ENCODE results near the gene CASP14.
"Not testable (repeated sequence)": the region's sequence is repeated elsewhere in the genome, so short reads cannot be mapped to it uniquely, and the experiment has no call there.

CASP14 gene, protein sequence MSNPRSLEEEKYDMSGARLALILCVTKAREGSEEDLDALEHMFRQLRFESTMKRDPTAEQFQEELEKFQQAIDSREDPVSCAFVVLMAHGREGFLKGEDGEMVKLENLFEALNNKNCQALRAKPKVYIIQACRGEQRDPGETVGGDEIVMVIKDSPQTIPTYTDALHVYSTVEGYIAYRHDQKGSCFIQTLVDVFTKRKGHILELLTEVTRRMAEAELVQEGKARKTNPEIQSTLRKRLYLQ

DNA sequence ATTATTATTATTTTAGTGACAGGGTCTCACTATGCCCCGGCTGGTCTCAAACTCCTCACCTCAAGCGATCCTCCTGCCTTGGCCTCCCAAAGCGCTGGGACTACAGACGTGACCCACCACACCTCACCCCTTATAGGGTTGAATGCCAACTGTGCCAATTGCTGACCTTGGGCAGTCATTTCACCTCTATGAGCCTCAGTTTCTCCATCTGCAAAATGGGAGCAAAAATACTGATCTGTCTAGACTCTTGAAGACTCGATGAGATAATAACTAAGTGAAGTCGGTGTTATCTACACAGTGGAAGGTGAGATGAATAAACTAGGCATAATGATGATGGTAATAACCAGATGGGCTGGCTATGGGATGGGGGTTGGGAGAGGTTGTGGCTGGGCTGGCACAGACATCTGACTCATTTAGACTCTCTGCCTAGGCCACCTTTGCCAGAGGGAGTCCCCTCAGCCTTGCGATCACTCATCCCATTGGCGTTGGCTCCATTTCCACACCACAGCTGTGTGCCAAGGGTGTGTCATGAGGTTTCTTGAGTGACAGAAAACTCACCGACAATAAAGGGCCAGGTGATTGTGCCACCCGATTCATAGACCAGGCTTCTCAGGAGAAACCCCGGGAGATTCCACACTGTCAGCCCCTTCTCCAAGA lies at the start of gene CASP14:
TSS of gene CASP14 (plus strand) at position 596 of the 657 bp plus-strand sequence. CDS start 2,772 bp downstream, outside the sequence.
- no peak for DNase-seq

DNA sequence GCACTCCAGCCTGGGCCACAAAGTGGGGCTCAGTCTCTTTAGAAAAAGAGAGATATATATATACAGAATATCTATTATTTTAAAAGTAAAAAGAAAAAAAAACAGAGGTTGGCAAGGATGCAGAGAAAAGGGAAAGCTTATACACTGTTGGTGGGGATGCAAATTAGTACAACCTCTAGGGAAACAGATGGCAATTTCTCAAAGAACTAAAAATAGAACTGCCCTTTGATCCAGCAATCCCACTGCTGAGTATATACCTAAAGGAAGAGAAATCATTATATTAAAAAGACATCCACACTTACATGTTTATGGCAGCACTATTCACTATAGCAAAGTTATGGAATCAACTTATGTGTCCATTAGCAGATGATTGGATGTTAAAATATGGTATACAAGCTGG lies 41.0 kb upstream of the CASP14 start:
- DNase-seq: no peak

DNA sequence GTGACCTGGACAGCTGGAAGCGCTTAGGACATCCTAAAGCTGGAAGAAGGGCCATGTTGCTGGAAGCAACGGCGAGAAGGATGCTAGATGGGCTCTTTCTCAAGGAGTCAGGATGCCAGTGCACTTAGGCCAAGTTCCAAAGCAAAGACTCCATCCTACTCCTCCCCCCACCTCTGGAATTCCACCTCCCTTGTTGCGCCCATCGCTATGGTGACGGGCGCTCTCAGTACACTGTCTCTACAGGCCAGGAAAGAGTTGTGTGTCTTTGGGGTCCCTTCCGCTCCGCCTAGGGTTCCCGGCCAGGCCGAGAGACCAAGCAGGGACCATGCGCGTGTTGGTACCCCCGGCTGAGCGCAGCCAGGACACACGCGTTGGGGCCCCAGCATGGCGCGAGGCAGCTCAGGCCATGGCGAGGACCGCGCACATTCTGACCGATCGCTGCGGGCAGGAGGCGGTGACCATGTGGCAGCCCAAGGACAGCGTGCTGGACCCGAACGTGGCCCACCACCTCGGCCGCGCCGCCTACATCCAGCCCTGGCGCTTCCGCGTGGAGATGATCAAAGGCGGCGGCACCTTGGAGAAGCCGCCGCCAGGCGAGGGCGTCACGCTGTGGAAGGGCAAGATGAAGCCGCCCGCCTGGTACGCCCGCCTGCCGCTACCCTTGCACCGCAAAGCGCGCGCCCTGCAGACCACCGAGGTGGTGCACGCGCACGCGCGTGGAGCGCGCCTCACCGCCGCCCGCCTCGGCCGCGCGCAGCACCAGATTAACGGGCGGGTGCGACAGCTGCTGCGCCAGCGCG lies 38.6 kb upstream of the CASP14 start:
- no peak for DNase-seq

DNA sequence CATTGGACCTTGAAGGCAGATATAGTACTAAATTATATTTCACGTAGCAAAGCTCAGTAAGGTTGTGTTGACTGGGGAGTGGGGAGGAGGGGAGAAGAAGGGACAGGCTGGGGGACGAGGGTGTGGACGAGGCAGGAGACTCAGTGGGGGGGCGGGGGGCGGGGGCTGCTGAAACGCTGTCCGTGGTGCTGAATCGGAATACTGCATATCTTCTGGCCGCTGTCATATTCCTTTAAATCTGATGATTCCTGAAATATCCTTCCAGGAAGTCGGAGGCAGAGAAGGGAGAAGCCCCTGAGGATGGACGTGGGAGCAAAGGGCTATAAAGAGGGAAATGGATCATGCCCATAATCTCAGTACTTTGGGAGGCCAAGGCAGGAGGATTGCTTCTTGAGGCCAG lies 34.7 kb upstream of the CASP14 start:
- DNase-seq: no peak

DNA sequence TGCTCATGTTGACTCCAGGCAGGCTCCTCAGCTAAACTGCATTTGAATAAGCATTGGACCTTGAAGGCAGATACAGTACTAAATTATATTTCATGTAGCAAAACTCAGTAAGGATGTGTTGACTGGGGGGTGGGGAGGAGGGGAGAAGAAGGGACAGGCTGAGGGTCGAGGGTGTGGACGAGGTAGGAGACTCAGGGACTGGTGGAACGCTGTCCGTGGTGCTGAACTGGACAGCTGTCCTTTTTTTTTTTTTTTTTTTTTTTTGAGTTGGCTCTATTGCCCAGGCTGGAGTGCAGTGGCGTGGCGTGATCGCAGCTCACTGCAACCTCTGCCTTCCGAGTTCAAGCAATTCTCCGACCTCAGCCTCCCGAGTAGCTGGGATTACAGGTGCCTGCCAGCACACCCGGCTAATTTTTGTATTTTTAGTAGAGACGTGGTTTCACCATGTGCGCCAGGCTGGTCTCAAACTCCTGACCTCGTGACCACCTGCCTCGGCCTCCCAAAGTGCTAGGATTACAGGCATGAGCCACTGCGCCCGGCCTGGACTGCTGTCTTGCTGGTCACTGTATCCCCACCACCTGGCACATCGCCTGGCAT lies 33.2 kb upstream of the CASP14 start:
- DNase-seq: no peak

DNA sequence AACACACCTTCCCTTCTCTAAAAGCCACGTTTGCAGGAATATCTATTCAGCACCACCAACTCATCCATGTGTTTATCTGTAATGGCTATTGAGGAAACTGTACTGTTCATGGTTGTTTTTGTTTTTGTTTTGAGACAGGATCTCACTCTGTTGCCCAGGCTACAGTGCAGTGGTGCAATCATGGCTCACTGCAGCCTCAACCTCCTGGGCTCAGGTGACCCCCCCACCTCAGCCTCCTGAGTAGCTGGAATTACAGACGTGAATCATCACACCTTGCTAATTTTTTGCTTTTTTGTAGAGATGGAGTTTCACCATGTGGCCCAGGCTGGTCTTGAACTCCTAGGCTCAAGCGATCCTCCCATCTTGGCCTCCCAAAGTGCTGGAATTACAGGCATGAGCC lies 30.4 kb upstream of the CASP14 start:
- not testable (repeated sequence) for DNase-seq

DNA sequence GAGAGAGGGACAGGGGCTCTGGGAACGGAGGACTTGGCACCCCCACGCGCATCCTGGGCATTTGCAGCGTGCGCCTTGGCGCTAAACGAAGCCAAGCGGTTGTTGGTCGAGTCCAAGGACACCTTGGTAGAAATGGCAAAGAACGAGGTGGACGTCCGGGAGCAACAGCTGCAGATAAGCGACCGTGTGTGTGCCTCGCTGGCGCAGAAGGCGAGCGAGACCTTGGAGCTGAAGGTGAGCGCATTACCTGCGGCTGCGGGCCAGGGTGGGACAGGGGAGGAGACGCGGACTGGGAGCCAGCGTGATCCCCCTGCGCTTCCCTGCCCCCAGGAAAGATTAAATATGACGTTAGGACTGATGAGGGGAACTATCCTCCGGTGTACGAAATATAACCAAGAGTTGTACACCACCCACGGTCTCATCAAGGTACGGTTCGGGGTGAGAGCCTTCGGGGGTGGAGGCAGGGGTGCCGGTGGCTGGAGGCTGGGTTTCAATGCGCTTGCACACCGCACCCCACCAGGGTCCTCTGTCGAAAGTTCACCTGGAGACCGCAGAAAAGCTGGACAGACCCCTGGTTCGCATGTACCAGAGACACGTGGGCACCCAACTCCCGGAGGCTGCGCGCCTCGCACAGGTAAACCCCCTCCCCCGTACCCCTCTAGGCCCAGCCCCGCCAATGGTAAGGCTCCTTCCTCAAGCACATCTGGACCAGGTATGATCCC lies 27.8 kb upstream of the CASP14 start:
- no peak for DNase-seq

DNA sequence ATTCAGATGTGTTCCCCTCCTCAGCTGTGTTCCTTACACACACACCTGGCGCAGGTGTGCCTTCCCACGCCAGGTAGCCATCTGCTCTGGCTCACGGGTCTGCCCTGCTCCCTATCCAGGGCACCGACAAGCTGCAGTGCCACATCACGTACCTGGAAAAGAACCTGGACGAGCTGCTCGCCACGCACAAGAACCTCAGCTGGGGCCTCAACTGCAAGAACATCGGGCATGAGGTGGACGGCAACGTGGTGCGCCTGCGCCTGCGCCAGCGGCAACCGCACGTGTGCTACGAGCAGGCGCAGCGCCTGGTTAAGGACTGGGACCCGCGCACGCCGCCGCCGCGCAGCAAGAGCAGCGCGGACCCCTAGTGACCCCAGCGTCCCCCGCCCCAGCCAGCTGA lies 26.5 kb upstream of the CASP14 start:
- DNase-seq: no peak

DNA sequence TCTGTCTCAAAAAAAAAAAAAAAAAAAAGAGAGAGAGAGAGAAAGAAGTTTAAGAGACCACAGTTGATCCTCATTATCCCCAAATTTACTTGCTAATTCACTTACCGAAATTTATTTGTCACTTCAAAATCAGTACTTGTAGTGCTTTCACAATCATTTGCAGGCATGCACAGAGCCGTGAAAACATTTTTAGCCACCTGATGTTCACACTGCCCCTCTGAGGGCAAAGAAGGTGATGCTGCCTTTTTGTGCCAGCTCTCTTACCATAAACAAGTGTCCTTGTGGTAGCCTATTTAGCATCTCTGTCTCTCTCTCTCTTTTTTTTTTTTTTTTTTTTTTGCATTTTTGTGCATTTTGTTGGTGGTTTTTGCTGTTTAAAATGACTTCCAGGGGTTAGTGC lies 24.1 kb upstream of the CASP14 start:
- DNase-seq: no peak

DNA sequence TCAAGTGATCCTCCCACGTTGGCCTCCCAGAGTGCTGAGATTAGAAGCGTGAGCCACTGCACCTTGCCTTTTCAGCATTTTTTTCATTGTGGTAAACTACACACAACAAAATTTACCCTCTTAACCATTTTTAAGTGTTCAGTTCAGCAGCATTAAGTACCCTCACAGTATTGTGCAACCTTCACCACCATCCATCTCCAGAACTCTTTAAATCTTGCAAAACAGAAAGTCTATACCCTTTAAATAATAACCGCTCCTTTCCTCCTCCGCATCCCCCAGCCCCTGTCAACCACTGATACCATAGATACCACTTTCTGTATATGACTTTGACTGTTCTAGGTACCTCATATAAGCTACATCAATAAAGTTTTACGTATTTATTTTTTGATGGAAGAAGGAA lies 20.8 kb upstream of the CASP14 start:
- no peak for DNase-seq

DNA sequence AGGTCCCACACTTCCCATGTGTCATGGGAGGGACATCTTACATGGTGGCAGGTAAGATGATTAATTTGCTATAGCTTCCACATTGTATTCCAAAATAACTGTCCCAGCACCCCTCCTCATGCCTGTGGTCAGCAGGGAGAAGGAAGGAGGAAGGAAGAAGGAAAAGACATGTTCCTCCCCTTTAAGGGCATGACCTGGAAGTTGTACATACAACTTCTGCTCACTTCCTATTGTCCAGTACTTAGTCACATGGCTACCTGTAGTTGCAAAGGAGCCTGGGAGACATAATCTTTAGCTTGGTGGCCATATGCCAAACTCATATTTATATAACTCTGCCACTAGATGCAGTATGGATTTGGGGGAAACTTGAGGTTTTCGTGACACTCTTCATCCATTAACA lies 17.6 kb upstream of the CASP14 start:
- no peak for DNase-seq

DNA sequence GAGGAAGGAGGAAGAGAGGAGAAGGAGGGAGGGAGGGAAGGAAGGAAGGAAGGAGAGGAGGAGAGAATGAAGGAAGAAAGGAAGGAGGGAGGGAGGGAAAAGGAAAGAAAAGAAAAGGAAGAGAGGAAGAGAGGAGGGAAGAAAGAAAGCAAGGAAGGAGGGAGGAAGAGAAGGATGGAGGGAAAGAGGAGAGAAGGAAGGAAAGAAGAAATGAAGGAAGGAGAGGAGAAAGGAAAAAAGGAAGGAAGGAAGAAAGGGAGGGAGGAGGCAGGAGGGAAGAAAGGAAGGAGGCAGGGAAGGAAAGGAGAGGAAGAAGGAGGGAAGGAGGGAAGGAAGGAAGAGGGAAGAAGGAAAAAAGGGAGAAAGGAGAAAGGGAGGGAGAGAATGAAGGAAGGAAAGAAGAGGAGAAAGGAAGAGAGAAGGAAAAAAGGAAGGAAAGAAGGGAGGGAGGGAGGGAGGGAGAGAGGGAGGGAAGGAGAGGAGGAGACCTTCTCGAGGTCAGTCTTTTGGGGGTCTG lies 13.4 kb upstream of the CASP14 start:
- DNase-seq: no peak

DNA sequence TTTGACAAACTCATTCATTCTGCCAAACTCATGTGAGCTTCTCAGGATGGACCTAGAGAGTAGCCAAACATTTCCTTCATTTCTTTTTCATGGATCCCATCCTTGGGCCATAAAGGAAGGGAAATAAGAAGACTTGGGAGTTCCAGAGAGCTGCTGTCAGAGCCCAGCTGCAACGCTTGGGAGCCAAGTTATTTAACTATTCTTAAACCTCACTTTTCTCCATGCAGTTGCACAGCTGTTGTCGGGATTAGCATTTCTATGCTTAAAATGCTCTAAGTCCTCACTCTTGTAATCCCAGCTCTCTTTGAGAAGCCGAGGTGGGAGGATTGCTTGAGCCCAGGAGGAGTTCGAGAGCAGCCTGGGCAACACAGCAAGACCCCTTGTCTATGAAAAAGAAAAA lies 11.7 kb upstream of the CASP14 start:
- no peak for DNase-seq

DNA sequence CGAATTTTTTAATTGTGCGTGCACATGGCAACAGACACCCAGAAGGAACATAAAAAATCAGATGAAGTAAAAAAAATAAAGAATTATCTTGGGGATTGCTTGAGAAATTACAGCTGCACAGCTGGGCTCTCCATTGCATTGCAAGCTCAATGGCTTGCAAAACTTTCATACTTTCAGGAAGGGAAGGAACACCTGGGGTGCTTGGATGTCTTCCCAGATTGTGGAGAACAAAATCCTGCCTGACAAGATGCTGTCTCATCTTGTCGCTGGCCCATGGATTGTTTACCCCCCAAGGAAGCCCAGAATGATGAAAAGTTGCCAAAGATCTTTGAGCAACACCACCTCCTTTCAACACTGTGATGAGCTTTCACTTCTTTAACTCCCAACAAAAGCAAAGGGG lies 11.0 kb upstream of the CASP14 start:
- no peak for DNase-seq

DNA sequence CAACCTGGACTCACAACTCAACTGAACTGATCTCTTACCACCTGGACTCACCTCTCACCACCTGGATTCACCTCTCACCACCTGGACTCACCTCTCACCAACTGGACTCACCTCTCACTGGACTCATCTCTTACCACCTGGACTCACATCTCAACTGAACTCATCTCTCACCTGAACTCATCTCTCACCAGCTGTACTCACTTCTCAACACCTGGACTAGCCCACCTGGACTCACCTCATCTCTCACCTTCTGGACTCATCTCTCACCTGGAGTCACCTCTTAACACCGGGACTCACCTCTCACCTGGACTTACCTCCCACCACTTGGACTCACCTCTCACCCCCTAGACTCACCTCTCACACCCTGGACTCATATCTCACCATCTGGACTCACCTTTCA lies 7.3 kb upstream of the CASP14 start:
- DNase-seq: no peak

DNA sequence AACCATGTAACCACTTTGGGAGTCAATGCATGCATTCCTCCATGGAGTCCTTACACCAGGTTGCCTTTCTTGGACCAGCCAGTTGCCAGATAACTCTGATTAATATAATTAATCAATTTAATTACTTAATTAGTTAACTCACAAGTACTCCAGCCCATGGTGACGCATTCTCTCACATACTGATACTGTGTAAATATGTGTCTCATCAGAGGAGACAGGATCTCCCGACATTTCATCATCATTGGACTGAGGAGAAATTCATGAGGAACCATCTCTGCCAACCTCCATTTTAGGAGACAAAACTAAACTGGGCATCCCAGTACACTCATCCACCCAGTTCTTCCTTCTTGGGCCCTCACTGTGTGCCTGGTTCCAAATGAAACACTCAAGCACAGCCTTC lies 6.5 kb upstream of the CASP14 start:
- no peak for DNase-seq

DNA sequence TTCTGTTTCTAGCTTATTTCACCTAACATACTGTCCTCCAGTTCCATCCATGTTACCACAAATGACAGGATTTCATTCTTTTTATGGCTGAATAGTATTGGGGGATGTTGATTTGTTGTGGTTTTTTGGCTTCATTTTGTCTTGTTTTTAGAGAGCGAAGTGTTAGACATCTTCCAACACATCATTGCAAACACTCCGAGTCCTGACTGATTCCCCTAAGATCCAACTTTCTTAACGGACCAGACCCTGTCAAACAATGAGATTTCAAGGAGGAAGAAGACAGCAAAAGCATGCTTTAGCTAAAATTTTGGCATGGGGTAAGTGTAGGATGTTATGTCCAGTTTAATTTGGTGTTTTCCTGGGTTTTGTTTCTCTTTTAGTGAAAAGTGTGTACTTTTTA lies 3.8 kb upstream of the CASP14 start:
- DNase-seq: no peak

DNA sequence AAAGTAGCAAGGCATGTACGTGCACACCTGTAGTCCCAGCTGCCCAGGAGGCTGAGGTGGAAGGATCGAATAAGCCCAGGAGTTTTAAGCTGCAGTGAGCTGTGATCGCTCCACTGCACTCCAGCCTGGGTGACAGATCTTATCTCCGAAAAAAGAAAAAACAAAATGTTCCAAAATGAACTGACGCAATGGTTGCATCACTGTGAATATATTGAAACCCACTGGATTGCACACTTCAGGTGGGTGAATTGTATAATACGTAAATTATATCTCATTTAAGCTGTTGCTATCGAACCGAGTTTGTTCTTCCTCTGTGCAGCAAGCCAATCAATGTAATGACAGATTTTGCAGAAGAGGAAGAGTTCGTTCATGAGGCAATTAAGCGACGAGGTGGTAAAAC lies 1.6 kb upstream of the CASP14 start:
- DNase-seq: no peak

DNA sequence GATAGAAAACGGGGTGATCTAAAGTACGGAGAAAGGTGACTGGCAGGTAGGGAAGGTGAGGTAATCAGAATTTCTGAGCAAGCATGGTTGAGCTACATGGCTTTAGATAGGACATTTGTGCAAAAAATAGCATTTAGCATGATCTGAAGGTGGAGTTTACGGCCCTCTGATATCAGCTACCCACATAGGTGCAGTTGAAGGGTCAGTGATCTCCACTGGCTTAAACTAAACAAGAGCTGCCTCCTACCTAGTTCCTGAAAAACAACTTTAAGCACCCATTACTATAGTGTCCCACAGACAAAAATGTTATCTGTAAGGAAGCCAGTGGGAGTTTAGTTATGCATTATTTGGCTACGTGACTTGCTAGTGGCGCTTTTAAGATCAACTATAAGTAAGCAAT lies 1.2 kb upstream of the CASP14 start:
- no peak for DNase-seq

DNA sequence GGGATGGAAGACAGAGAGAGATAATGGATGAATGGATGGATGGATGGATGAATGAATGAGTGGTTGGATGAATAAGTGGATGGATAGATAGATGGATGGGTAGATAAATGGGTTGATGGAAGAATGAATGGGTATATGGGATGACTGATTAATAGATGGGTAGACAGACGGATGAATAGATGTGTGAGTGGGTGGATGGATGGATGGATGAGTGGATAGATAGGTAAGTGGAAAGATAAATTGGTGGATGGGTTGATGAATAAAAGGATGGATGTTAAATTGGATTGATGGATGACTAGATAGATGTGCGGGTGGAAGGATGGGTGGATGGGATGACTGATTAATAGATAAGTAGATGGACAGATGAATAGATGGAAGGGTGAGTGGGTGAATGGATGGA lies 1.4 kb downstream of the CASP14 start:
- DNase-seq: no peak

DNA sequence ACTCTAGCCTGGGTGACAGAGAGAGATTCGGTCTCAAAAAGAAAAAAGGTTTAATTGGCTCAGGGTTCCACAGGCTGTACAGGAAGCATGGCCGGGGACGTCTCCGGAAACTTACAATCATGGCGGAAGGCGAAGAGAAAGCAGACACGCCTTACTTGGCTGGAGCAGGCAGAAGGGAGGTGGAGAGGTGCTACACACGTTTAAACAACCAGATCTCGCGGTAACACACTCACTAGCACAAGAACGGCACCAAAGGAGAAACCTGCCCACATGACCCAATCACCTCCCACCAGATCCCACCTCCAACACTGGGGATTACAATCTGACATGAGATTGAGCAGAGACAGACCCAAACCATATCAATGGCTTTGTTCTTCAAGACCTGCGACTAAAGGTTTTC lies 12.8 kb downstream of the CASP14 start:
- DNase-seq: no peak

DNA sequence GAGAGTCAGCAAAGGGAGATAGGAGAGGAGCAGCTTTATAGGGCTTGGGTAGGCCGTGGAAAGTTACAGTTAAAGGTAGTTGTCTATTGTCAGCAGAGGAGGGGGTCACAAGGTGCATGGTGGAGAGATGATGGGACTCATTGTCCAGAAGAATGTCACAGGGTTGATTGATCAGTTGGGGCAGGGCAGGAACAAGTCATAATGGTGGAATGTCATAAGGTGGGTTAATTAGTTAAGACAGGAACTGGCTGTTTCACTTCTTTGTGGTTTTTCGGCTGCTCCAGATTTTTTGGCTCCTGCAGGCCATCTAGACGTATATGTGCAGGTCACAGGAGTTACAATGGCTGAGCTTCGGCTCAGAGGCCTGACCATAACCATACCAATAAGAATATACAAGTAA lies 21.1 kb downstream of the CASP14 start:
- DNase-seq: not testable (repeated sequence)

All from CD4-positive, alpha-beta T cell treated with Interleukin-4 for 4 hours (primary cell).